ENCODE measurements around the gene DHRS12.

DNA sequence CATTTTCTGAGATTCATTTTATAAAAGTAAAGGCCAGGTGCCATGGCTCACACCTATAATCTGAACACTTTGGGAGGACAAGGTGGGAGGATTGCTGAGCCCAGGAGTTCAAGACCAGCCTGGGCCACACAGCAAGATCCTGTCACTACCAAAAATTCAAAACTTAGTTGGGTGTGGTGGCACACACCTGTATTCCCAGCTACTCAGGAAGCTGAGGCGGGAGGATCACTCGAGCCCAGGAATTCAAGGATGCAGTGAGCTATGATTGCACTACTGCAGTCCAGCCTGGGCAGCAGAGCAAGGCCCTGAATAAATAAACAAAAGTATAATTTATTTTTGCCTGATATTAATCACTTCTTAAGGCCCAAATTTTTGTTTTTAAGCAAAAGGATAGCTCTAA lies 40.5 kb downstream of the DHRS12 start:
- TF ChIP-seq, protein P1, sequence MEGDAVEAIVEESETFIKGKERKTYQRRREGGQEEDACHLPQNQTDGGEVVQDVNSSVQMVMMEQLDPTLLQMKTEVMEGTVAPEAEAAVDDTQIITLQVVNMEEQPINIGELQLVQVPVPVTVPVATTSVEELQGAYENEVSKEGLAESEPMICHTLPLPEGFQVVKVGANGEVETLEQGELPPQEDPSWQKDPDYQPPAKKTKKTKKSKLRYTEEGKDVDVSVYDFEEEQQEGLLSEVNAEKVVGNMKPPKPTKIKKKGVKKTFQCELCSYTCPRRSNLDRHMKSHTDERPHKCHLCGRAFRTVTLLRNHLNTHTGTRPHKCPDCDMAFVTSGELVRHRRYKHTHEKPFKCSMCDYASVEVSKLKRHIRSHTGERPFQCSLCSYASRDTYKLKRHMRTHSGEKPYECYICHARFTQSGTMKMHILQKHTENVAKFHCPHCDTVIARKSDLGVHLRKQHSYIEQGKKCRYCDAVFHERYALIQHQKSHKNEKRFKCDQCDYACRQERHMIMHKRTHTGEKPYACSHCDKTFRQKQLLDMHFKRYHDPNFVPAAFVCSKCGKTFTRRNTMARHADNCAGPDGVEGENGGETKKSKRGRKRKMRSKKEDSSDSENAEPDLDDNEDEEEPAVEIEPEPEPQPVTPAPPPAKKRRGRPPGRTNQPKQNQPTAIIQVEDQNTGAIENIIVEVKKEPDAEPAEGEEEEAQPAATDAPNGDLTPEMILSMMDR (IDR thresholded peaks at IDR 0.05; ENCODE audit: borderline replicate concordance, extremely low read depth, low read length, poor library complexity, severe bottlenecking), result no peak
- no peak for TF ChIP-seq EZH2 (IDR thresholded peaks at IDR 0.05; ENCODE audit: borderline replicate concordance, low read depth, low read length, severe bottlenecking)

Measured in DND-41 (cell line).